Measurements from ENCODE around the gene POU2F2.

DNA sequence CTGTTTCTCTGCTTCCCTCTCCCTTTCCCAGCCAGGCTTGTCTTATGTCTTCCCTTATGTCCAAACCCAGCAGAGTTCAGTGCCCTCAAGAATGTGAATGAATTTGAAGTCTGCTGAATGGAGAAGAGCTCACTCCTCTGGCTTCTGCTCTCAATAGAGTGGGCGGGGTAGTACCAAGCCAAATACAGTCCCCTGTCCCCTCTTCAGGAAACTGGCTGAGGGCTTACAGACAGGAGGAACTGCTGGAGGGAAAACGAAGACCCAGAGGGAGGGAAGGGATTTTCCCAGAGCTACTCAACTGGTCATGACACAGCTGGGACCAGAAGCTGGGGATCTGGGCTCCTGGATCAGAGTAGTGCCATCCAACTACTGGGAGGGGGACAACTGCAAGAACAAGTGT is 32.9 kb upstream of the POU2F2 start:
- TF ChIP-seq EZH2 (IDR thresholded peaks at IDR 0.05) (no peak), POLR2AphosphoS5 (IDR thresholded peaks at IDR 0.05; ENCODE audit: borderline replicate concordance, low read depth, low read length) (no peak), FOXP2 (optimal IDR thresholded peaks at IDR 0.05; ENCODE audit: control extremely low read depth, extremely low read length, insufficient read depth) (no peak)
